ENCODE results near the gene HUS1. TPM values are rescaled to one million over a fixed set of nuclear protein-coding genes. Genes with fewer than 3 reads are reported as not detected.
A peak's percentile ranks its signal among the peaks of the same experiment; 100 is the strongest.
"Not testable (repeated sequence)": the region's sequence is repeated elsewhere in the genome, so short reads cannot be mapped to it uniquely, and the experiment has no call there.

Gene HUS1
- polyA plus RNA-seq, 6 donors from 2014 or later, result 34.1 to 57.3 (median 43.5) TPM

DNA sequence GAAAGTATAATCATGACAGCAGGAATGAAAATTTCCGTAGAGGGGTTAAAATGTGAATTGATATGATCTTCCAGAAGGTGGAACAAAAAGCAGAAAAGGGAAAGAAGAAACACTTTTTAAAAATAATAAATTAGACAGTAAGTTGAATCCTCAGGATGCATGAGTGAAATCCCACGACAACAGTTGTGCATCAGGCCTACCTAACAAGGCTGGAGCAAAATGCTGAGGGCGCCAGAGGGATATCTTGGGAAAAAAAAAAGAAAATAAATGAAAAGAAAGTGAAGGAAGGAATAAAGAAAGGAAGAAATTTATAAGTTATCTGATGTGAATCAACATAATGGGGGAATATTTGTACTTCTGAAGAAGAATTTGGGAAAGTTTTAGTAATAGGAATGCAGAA is 13.0 kb upstream of the HUS1 start:
- Mint-ChIP-seq H3K9me3 (peaks cover 0 to 7% (median 0%) of the 10 kb centered on the region in 7 donors), H3K27me3 (no peaks in the 10 kb centered on the region), H3K36me3 (peaks cover 0 to 8% of the 10 kb centered on the region in 2 donors), H3K4me1 (peaks cover 15 to 16% (median 15%) of the 10 kb centered on the region in 3 donors), H3K27ac (peak overlapping the region; percentile 89 to 98 (median 93)), H3K4me3 (peak overlapping the region; percentile 88 to 100 (median 97))
- DNase-seq, result no peak
- ATAC-seq (ENCODE audit: low read depth in 2 of 2), result no peak

GRCh38 chr7:47991741-47992311 is 12.4 kb upstream of the HUS1 start:
- peak overlapping the region; percentile 88 to 100 (median 97) for H3K4me3 Mint-ChIP-seq
- H3K27ac Mint-ChIP-seq, result peak overlapping the region; percentile 89 to 98 (median 93)
- DNase-seq, result peak; percentile 79
- peaks cover 0 to 7% (median 0%) of the 10 kb centered on the region in 7 donors for H3K9me3 Mint-ChIP-seq
- peaks cover 15 to 16% (median 15%) of the 10 kb centered on the region in 3 donors for H3K4me1 Mint-ChIP-seq
- H3K27me3 Mint-ChIP-seq, result no peaks in the 10 kb centered on the region
- ATAC-seq (ENCODE audit: low read depth in 2 of 2), result peak; percentile 96 to 98
- peaks cover 0 to 8% of the 10 kb centered on the region in 2 donors for H3K36me3 Mint-ChIP-seq

DNA sequence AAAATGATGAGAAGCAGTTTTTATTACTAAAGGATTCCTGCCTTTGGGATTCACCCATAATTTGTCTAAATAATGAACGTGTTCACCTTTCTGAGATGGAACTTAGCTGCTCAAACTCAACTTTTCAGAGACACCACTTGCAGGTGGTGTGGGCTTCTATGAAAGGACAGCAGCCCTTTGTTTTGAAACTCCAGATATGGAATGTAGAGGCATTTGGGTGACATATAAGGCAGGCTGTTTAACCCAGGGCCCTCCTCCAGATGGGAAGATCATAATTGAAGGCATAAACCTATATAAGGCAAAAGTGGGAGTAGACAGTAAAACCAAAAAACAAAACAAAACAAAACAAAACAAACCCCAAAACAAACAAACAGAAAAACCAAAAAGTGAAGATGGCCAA is 11.9 kb upstream of the HUS1 start:
- H3K4me1 Mint-ChIP-seq, result peaks cover 15 to 16% (median 15%) of the 10 kb centered on the region in 3 donors
- H3K36me3 Mint-ChIP-seq, result peaks cover 0 to 8% of the 10 kb centered on the region in 2 donors
- no peak for ATAC-seq (ENCODE audit: low read depth in 2 of 2)
- peaks cover 0 to 7% (median 0%) of the 10 kb centered on the region in 7 donors for H3K9me3 Mint-ChIP-seq
- H3K27ac Mint-ChIP-seq, result peak overlapping the region; percentile 89 to 98 (median 93)
- H3K4me3 Mint-ChIP-seq, result peak overlapping the region; percentile 88 to 100 (median 97)
- DNase-seq, result no peak
- no peaks in the 10 kb centered on the region for H3K27me3 Mint-ChIP-seq

DNA sequence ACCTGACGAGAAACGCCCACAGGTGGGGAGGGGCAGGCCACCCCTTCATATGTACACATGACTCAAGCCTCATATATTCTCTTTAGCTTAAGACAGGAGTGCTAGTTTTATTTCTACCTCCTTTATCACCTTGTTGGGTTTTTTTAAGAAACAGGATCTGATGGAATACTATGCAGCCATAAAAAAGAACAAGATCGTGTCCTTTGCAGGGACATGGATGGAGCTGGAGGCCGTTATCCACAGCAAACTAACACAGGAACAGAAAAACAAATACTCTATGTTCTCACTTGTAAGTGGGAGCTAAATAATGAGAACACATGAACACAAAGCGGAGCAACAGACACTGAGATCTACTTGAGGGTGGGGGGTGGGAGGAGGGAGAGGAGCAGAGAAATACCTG is 11.2 kb upstream of the HUS1 start:
- Mint-ChIP-seq H3K9me3 (peaks cover 0 to 7% (median 0%) of the 10 kb centered on the region in 7 donors), H3K4me1 (peaks cover 15 to 16% (median 15%) of the 10 kb centered on the region in 3 donors), H3K36me3 (peaks cover 0 to 8% of the 10 kb centered on the region in 2 donors), H3K27me3 (no peaks in the 10 kb centered on the region), H3K27ac (peak overlapping the region in 1 of 6 donors; percentile 46), H3K4me3 (peak overlapping the region in 1 of 8 donors; percentile 60)
- no peak for ATAC-seq (ENCODE audit: low read depth in 2 of 2)
- DNase-seq, result no peak

DNA sequence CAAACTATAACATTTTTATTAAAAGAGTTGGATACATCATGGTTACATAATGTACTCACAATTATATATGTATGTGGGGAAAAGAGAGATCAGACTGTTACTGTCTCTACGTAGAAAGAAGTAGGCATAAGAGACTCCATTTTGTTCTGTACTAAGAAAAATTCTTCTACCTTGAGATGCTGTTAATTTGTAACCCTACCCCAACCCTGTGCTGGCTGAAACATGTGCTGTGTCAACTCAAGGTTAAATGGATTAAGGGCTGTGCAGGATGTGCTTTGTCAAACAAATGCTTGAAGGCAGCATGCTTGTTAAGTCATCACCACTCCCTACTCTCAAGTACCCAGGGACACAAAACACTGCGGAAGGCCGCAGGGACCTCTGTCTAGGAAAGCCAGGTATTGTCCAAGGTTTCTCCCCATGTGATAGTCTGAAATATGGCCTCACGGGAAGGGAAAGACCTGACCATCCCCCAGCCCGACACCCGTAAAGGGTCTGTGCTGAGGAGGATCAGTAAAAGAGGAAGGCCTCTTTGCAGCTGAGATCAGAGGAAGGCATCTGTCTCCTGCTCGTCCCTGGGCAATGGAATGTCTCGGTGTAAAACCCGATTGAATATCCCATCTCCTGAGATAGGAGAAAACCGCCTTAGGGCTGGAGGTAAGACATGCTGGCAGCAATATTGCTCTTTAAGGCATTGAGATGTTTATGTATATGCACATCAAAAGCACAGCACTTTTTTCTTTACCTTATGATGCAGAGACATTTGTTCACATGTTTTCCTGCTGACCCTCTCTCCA is 10.4 kb upstream of the HUS1 start:
- not testable (repeated sequence) for H3K9me3 Mint-ChIP-seq; DNase-seq; ATAC-seq (ENCODE audit: low read depth in 2 of 2); H3K27me3 Mint-ChIP-seq; H3K36me3 Mint-ChIP-seq
- H3K4me1 Mint-ChIP-seq, result peaks cover 15 to 16% (median 15%) of the 10 kb centered on the region in 3 donors
- peak overlapping the region in 1 of 6 donors; percentile 36 for H3K27ac Mint-ChIP-seq
- peak overlapping the region in 1 of 8 donors; percentile 51 for H3K4me3 Mint-ChIP-seq

- no peak for DNase-seq
- Mint-ChIP-seq H3K4me3 (peak overlapping the region in 1 of 8 donors; percentile 65), H3K36me3 (no peaks in the 10 kb centered on the region), H3K27ac (peak overlapping the region in 1 of 6 donors; percentile 30), H3K4me1 (peaks cover 15 to 16% (median 15%) of the 10 kb centered on the region in 3 donors), H3K27me3 (no peaks in the 10 kb centered on the region), H3K9me3 (no peaks in the 10 kb centered on the region)
- no peak for ATAC-seq (ENCODE audit: low read depth in 2 of 2)
Measured at GRCh38 chr7:47988496-47989386, 9.3 kb upstream of the HUS1 start.

DNA sequence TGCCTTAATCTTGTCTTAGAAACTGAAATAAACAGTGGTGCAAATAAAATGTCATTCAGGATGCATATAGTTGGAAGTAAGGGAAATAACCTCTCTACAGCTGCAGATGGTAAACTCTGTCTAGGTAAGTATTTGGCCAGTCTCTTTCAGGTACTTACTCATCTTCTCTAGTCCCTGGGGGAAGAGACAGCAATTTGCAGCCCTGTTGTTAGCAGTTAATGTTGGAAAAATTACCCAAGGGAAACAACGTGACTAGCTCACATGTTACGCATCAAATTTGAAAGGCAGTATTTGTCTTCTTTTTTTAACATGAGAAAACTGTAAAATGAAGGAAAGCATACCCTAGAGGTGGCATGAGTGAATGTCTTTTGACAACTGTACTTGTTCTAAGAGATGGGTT is 3.2 kb upstream of the HUS1 start:
- peaks cover 13 to 22% (median 16%) of the 10 kb centered on the region in 3 donors for H3K4me1 Mint-ChIP-seq
- H3K9me3 Mint-ChIP-seq, result no peaks in the 10 kb centered on the region
- no peak for ATAC-seq (ENCODE audit: low read depth in 2 of 2)

DNA sequence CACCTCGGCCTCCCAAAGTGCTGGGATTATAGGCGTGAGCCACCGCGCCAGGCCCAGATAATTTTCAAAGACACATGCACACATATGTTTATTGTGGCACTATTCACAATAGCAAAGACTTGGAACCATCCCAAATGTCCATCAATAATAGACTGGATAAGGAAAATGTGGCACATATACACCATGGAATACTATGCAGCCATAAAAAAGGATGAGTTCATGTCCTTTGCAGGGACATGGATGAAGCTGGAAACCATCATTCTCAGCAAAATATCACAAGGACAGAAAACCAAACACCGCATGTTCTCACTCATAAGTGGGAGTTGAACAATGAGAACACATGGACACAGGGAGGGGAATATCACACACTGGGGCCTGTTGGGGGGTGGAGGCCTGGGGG is 1.2 kb upstream of the HUS1 start:
- DNase-seq; H3K27me3 Mint-ChIP-seq; H3K27ac Mint-ChIP-seq; ATAC-seq (ENCODE audit: low read depth in 2 of 2); H3K9me3 Mint-ChIP-seq: not testable (repeated sequence)
- H3K36me3 Mint-ChIP-seq, result peaks cover 11 to 15% of the 10 kb centered on the region in 2 donors
- H3K4me1 Mint-ChIP-seq, result peaks cover 17 to 29% (median 25%) of the 10 kb centered on the region in 3 donors
- H3K4me3 Mint-ChIP-seq, result peak overlapping the region in 2 of 8 donors; percentile 2 to 35

More for the DNA sequence above, 3.2 kb upstream of the HUS1 start:
- Mint-ChIP-seq H3K27me3 (no peaks in the 10 kb centered on the region), H3K27ac (peak overlapping the region in 1 of 6 donors; percentile 34), H3K4me3 (no peak overlapping the region), H3K36me3 (peaks cover 5 to 8% of the 10 kb centered on the region in 2 donors)
- no peak for DNase-seq

GRCh38 chr7:47979832-47980181 is 392 bp upstream of the HUS1 start:
- H3K36me3 Mint-ChIP-seq, result peaks cover 11 to 15% of the 10 kb centered on the region in 2 donors
- H3K27me3 Mint-ChIP-seq, result no peaks in the 10 kb centered on the region
- peak overlapping the region; percentile 89 to 100 (median 98) for H3K4me3 Mint-ChIP-seq
- ATAC-seq (ENCODE audit: low read depth in 2 of 2) (no peak), DNase-seq (no peak)
- H3K4me1 Mint-ChIP-seq, result peaks cover 17 to 29% (median 25%) of the 10 kb centered on the region in 3 donors
- H3K9me3 Mint-ChIP-seq, result no peaks in the 10 kb centered on the region
- peak overlapping the region; percentile 95 to 100 (median 99) for H3K27ac Mint-ChIP-seq

GRCh38 chr7:47978790-47979144 is 648 bp downstream of the HUS1 start:
- Mint-ChIP-seq H3K4me1 (peaks cover 21 to 35% (median 31%) of the 10 kb centered on the region in 3 donors), H3K27ac (peak overlapping the region; percentile 95 to 100 (median 99)), H3K9me3 (no peaks in the 10 kb centered on the region), H3K4me3 (peak overlapping the region; percentile 89 to 100 (median 98)), H3K36me3 (peaks cover 16 to 25% of the 10 kb centered on the region in 2 donors), H3K27me3 (no peaks in the 10 kb centered on the region)
- ATAC-seq (ENCODE audit: low read depth in 2 of 2) (no peak), DNase-seq (no peak)

GRCh38 chr7:47973739-47974138 is 5.7 kb downstream of the HUS1 start:
- ATAC-seq (ENCODE audit: low read depth in 2 of 2) (no peak), DNase-seq (no peak)
- Mint-ChIP-seq H3K4me3 (peak overlapping the region in 1 of 8 donors; percentile 74), H3K9me3 (no peaks in the 10 kb centered on the region), H3K27ac (peak overlapping the region in 3 of 6 donors; percentile 14 to 36 (median 35)), H3K36me3 (peaks cover 27 to 43% of the 10 kb centered on the region in 2 donors), H3K27me3 (no peaks in the 10 kb centered on the region), H3K4me1 (peaks cover 38 to 46% (median 39%) of the 10 kb centered on the region in 3 donors)

DNA sequence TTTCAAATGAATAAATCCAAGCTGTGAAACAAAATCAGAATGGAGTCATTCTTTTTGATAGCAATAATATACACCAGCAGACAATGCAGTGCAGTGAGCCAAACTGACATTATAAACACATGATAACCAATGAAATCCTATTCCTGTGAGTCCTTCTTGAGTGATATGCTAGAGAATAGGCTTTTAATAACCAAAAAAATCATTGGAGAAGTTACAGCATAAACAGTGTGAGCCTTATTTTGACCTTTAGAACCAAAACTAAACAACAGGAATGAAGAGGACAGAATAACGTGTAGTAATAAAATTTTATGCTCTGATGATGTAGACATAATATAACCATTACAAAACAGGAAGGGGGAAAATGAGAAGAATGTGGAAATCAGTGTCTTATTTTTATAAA is 8.7 kb downstream of the HUS1 start:
- H3K4me3 Mint-ChIP-seq, result no peak overlapping the region
- ATAC-seq (ENCODE audit: low read depth in 2 of 2), result no peak
- H3K27me3 Mint-ChIP-seq, result no peaks in the 10 kb centered on the region
- peak overlapping the region in 1 of 6 donors; percentile 75 for H3K27ac Mint-ChIP-seq
- no peak for DNase-seq
- H3K36me3 Mint-ChIP-seq, result peaks cover 36 to 59% of the 10 kb centered on the region in 2 donors
- H3K4me1 Mint-ChIP-seq, result peaks cover 28 to 36% (median 36%) of the 10 kb centered on the region in 3 donors
- H3K9me3 Mint-ChIP-seq, result no peaks in the 10 kb centered on the region

All from naive B cell (primary cell).